GM12874 (cell line): ENCODE results near the gene COL10A1.

Experiments
- TF ChIP-seq, protein P1 (sequence below): IDR thresholded peaks from 2 replicates; pipeline ENCODE4 v1.5.1; 2011; ENCODE audit warnings: low read depth, mild to moderate bottlenecking, control low read depth, low read length, moderate library complexity; ENCODE audit not compliant: insufficient read depth

Gene COL10A1

DNA sequence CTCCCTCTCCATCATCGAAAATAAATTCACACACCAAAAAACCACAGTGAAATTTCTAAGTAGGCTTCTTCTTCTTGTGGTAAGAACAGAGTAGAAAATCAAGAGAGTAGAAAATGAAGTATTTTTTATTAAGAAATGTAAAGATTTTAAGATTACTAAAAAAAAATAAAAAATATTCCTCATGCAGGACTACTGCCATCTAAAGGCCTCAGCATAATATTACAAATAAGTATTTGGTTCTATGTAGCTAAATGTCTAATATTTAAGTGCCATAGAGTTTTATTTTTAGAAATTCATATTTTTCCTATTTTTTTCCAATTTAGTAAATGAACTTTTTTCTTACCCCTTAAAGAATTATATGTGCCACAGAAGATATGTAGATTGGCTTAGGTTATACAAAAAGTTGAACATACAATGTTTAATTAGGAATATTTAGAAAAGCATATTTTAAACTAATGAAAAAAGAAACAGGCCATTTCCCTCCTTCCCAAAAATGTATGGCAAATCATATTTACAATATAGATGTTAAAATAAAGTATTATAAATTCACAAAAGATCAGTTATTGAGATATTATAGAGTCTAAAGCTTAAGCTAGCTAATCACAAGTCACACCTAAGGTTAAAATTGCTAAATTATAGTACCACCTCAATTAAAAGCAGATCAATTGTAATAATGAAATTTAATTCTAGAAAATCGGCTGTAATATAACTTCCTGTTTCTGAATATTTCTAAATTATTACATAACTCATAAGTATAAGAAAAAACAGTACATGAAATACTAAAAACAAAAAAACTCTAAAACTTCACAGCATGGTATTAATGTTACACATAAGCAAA lies 28.7 kb downstream of the COL10A1 start:
- TF ChIP-seq, protein P1, sequence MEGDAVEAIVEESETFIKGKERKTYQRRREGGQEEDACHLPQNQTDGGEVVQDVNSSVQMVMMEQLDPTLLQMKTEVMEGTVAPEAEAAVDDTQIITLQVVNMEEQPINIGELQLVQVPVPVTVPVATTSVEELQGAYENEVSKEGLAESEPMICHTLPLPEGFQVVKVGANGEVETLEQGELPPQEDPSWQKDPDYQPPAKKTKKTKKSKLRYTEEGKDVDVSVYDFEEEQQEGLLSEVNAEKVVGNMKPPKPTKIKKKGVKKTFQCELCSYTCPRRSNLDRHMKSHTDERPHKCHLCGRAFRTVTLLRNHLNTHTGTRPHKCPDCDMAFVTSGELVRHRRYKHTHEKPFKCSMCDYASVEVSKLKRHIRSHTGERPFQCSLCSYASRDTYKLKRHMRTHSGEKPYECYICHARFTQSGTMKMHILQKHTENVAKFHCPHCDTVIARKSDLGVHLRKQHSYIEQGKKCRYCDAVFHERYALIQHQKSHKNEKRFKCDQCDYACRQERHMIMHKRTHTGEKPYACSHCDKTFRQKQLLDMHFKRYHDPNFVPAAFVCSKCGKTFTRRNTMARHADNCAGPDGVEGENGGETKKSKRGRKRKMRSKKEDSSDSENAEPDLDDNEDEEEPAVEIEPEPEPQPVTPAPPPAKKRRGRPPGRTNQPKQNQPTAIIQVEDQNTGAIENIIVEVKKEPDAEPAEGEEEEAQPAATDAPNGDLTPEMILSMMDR: no peak

DNA sequence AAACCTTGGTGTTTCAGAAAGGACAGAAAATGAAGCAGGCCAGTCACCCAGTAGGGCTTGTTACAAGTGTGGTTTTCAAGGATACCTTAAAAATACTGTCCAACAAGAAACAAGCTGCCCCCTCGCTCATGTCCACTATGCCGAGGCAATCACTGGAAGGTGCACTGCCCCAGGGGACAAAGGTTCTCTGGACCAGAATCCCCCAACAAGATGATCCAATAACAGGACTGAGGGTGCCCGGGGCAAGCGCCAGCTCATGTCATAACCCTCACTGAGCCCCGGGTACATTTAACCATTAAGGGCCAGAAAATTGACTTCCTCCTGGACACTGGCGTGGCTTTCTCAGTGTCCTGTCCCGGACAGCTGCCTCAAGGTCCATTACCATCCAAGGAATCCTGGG lies 31.9 kb downstream of the COL10A1 start:
- TF ChIP-seq, protein P1: no peak

DNA sequence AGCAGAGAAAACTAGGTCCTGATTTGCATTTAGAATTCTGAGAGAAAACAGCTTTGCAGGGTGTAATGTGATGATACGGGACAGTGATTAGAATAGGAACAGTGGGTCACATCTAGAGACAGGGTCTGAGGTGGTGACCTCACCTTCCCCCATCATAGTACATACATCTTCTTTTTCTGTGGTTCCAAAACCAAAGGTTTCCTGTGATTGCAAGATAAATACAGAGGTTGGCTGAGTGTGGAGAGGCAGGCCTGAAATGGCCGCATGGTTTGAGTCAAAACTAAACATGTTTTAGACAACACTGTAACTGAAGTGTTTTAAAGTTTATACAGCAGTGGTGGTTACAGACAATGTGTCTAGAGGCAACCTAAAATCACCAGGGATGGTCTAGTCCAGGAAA lies 35.7 kb downstream of the COL10A1 start:
- TF ChIP-seq, protein P1: no peak

DNA sequence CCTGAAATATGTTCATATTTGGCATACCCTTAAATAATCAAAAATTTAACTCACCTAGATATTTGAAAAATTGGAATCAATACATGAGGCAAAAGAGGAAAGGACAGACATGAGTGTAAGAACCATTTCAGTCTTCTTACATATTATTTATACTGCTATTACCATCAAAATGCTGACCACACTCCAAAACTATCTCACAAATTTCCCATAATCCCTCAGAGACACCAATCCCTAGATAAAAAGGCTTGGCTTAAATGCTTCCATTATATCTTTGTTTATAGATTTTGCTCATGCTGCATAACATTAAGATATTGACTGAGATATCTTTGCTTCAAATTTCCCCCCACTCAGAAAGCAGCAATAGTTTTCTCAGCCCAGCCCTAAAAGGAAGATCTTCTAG lies 37.0 kb downstream of the COL10A1 start:
- TF ChIP-seq, protein P1: no peak

DNA sequence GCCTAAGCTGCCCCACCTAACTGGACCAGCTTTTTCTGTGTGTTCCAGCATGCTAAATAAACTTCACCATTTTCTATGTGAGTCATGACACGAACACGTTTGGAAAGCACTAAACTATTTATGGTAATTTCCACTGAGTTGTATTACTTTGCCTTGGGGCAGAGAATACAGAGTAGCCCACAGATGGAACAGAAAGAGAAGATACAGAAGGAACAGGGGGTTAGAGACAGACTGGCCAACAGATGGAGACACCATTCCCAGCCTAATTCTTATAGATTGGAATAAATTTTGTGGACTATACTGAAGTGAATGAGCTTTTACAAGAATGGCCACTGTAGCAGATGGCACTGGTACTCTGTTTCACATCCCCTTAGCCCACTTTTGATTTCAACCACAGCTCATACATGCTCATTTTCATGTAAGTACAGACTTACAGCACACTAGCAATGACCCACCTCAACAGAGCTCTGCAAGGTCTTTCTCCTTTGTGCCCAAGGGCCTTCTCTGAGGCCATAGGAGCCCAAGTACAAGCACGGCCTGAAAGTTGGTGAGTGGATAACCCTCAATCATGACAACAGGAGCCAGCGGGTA lies 38.4 kb downstream of the COL10A1 start:
- TF ChIP-seq, protein P1: no peak

DNA sequence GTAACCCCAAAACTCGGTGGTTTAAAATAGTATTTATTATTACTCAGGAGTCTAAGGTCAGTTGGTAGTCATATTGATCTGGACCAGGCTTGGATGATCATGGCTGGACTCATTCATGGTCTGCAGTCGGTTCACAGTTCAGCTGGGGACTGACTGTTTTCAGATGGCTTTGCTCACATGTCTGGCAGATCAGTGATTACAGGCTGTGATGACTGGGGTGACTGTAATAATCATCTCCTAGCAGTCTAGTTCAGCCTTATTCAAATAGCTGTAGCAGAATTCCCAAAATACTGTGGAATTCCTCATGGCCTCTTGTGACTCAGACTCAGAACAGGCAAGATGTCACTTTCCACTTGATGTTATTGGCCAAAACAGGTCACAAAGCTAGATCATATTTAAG lies 41.6 kb downstream of the COL10A1 start:
- TF ChIP-seq, protein P1: no peak

DNA sequence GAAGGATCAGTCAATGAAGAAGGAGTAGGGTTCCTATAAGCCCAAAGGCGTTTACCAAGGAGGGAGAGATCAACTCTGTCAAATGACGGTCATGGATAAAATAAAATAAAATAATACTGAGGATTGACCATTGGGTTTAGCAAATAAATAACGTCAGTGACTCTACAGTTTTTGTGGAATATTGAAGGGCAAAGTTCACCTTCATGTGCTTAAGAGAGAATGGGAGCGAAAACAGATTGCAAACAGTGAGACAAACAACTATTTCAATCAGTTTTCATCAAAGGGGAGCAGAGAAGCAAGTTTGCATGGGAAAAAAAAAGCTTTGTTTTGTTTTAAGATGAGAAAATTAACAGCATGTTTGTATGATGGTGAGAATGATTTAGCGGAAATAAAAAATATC lies 42.9 kb downstream of the COL10A1 start:
- TF ChIP-seq, protein P1: no peak
